CD14-positive monocyte (primary cell): ENCODE results near the gene ACKR2. TPM values are rescaled to one million over a fixed set of nuclear protein-coding genes. Genes with fewer than 3 reads are reported as not detected.

Source experiments
- DNase-seq, 3 donors: peaks; one replicate each; pipeline ENCODE4 v3.0.0-alpha.2; 2011 to 2022
- H2AFZ ChIP-seq: 2 replicates; pipeline ENCODE4 v1.6.0; 2012; ENCODE audit warnings: mild to moderate bottlenecking, low read depth, low read length, inconsistent platforms; ENCODE audit not compliant: insufficient read depth, poor library complexity, severe bottlenecking
- H3K27ac ChIP-seq, 2 donors: 1 replicate in 1 of 2; 2 replicates in 1 of 2; pipeline ENCODE4 v1.5.1; 2012 to 2013; ENCODE audit warnings: low read length in 2 of 2, control low read depth in 1 of 2, inconsistent platforms in 1 of 2, low read depth in 1 of 2, mild to moderate bottlenecking in 1 of 2
- H3K27me3 ChIP-seq, 2 donors: one replicate each; pipeline versions ENCODE4 v1.6.0 to v1.6.1; 2011 to 2013; ENCODE audit warnings: low read length in 2 of 2; ENCODE audit not compliant: control insufficient read depth in 2 of 2, insufficient read depth in 2 of 2
- H3K36me3 ChIP-seq, 2 donors: replicated peaks in 1 of 2; 1 replicate in 1 of 2; 2 replicates in 1 of 2; pipeline versions ENCODE4 v1.5.1 to v1.6.1; 2012 to 2013; ENCODE audit warnings: low read length in 2 of 2, control low read depth in 1 of 2, inconsistent platforms in 1 of 2, mild to moderate bottlenecking in 1 of 2; ENCODE audit not compliant: insufficient read depth in 2 of 2, control insufficient read depth in 1 of 2
- H3K4me1 ChIP-seq, 2 donors: 1 replicate in 1 of 2; 2 replicates in 1 of 2; pipeline versions ENCODE4 v1.5.1 to v1.6.1; 2012 to 2013; ENCODE audit warnings: low read length in 2 of 2, control low read depth in 1 of 2, inconsistent platforms in 1 of 2, mild to moderate bottlenecking in 1 of 2, moderate library complexity in 1 of 2; ENCODE audit not compliant: insufficient read depth in 2 of 2, control insufficient read depth in 1 of 2
- H3K4me2 ChIP-seq: replicated peaks from 2 replicates; pipeline ENCODE3; 2012; ENCODE audit warnings: low read length, moderate library complexity, mild to moderate bottlenecking; ENCODE audit not compliant: poor library complexity, severe bottlenecking; ENCODE audit errors: extremely low read depth
- H3K4me3 ChIP-seq, 3 experiments: fragments of 200-600 bp in 1 of 3; sonication (generic) in 1 of 3; replicated peaks in 1 of 3; 1 replicate in 2 of 3; 2 replicates in 1 of 3; pipeline ENCODE4 v1.5.1; 2011 to 2013; ENCODE audit warnings: low read length in 3 of 3, mild to moderate bottlenecking in 3 of 3, control low read depth in 2 of 3, low read depth in 2 of 3, inconsistent platforms in 1 of 3, moderate library complexity in 1 of 3
- H3K79me2 ChIP-seq: 2 replicates; pipeline ENCODE4 v1.6.0; 2012; ENCODE audit warnings: mild to moderate bottlenecking, control low read depth, inconsistent platforms, low read length, moderate library complexity; ENCODE audit not compliant: insufficient read depth
- H3K9ac ChIP-seq: 2 replicates; pipeline ENCODE4 v1.6.0; 2017; ENCODE audit warnings: low read length, mild to moderate bottlenecking; ENCODE audit not compliant: insufficient read depth, poor library complexity, severe bottlenecking
- H3K9me3 ChIP-seq, 2 donors: replicated peaks in 1 of 2; 1 replicate in 1 of 2; 2 replicates in 1 of 2; pipeline versions ENCODE4 v1.5.1 to v1.6.1; 2012 to 2013; ENCODE audit warnings: low read length in 2 of 2, control low read depth in 1 of 2; ENCODE audit not compliant: control insufficient read depth in 1 of 2, insufficient read depth in 1 of 2
- H4K20me1 ChIP-seq: 2 replicates; pipeline ENCODE4 v1.6.0; 2012; ENCODE audit warnings: mild to moderate bottlenecking, low read length, control low read depth, moderate library complexity; ENCODE audit not compliant: insufficient read depth
- H3K27ac Mint-ChIP-seq, 7 donors: one replicate each; pipeline ENCODE4 v1.8.0; 2020; ENCODE audit warnings: mild to moderate bottlenecking in 7 of 7, mixed read lengths in 7 of 7, moderate library complexity in 6 of 7, inconsistent platforms in 2 of 7
- H3K27me3 Mint-ChIP-seq, 3 donors: one replicate each; pipeline ENCODE4 v1.8.0; 2021 to 2022; ENCODE audit warnings: low read depth in 3 of 3, mild to moderate bottlenecking in 3 of 3, mixed read lengths in 3 of 3, moderate library complexity in 3 of 3, inconsistent platforms in 1 of 3
- H3K36me3 Mint-ChIP-seq, 2 donors: one replicate each; pipeline ENCODE4 v1.8.0; 2020; ENCODE audit warnings: mixed read lengths in 2 of 2, inconsistent platforms in 1 of 2, mild to moderate bottlenecking in 1 of 2
- H3K4me1 Mint-ChIP-seq: one replicate; pipeline ENCODE4 v1.8.0; 2020; ENCODE audit warnings: mild to moderate bottlenecking, mixed read lengths
- H3K4me3 Mint-ChIP-seq, 2 donors: one replicate each; pipeline ENCODE4 v1.8.0; 2020; ENCODE audit warnings: mild to moderate bottlenecking in 2 of 2, mixed read lengths in 2 of 2, moderate library complexity in 1 of 2
- H3K9me3 Mint-ChIP-seq, 7 donors: one replicate each; pipeline ENCODE4 v1.8.0; 2020 to 2022; ENCODE audit warnings: mixed read lengths in 7 of 7, mild to moderate bottlenecking in 6 of 7, moderate library complexity in 6 of 7, inconsistent platforms in 2 of 7
- WGBS: methylation state at CpG from one replicate; pipeline ENCODE4 v1.1.5; 2013; ENCODE audit warnings: missing lambda C conversion rate; ENCODE audit not compliant: insufficient coverage; 5-methylcytosine and 5-hydroxymethylcytosine counted together
- intact Hi-C, 2 donors: fragments of 100-400 bp; cut with micrococcal nuclease; formaldehyde crosslinking; loops; one replicate each; pipeline versions ENCODE4 v1.15.0 to v1.15.1; 2023
- polyA plus RNA-seq, 3 donors: library from polyadenylated mRNA; depleted of rRNA in 1 of 3; unstranded in 2 of 3; stranded (reverse) in 1 of 3; fragments of 300-500 nt in 2 of 3; fragments of >200 nt in 1 of 3; fragmentation: Illumina TruSeq in 2 of 3; gene quantifications; 1 replicate in 2 of 3; 2 replicates in 1 of 3; pipeline ENCODE4 v1.2.3, GENCODE V29; 2012 to 2021
- TF ChIP-seq, protein P1 (sequence below): fragments of 200-600 bp; IDR thresholded peaks from one replicate; pipeline ENCODE4 v1.8.0; 2022; ENCODE audit warnings: antibody characterized with exemption, mild to moderate bottlenecking

Gene ACKR2
- polyA plus RNA-seq, 3 donors = 0.49 TPM; not detected in 2

DNA sequence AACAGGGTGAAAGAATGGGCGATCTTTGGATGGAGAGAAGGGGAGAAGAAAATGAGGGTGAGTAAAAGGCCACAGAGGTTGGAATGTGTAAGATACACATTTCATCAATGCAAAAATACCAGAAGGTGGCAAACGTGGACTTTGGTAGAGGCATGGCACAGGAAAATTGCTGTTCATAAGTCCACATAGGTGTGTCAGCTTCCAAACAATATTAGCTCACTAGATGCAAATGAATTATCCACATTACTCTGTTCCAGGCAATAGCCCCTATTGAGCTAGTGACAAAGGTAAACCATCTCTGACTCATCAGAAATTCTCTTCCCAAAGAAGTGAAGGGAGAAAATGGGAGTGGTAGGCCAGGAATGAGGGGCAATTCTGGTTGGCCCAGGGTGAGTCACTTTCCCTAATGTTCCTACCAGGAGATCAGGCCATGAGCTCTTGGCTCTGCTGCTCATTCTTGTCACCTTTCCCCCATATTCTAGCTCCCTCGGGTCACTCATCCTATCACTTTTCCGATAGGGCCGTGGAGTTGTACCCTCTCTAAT, 19.9 kb downstream of the ACKR2 start:
- 100% methylated on average over 1 of the region's 5 CpGs for WGBS
- intact Hi-C loops = no loop called here
- Histone ChIP-seq H3K4me3 (no peak overlapping the region), H3K27ac (no peak overlapping the region), H3K4me1 (no peaks in the 10 kb centered on the region), H3K27me3 (no peaks in the 10 kb centered on the region), H3K9ac (no peak overlapping the region), H3K79me2 (no peaks in the 10 kb centered on the region), H3K36me3 (no peaks in the 10 kb centered on the region), H3K9me3 (no peaks in the 10 kb centered on the region), H2AFZ (no peak overlapping the region), H4K20me1 (no peaks in the 10 kb centered on the region), H3K4me2 (no peak overlapping the region)
- Mint-ChIP-seq H3K27me3 (peaks cover 1 to 6% (median 5%) of the 10 kb centered on the region in 3 donors), H3K4me1 (peaks cover 2% of the 10 kb centered on the region), H3K9me3 (no peaks in the 10 kb centered on the region), H3K36me3 (no peaks in the 10 kb centered on the region), H3K27ac (no peak overlapping the region), H3K4me3 (no peak overlapping the region)
- DNase-seq = no peak
- TF ChIP-seq, protein P1, sequence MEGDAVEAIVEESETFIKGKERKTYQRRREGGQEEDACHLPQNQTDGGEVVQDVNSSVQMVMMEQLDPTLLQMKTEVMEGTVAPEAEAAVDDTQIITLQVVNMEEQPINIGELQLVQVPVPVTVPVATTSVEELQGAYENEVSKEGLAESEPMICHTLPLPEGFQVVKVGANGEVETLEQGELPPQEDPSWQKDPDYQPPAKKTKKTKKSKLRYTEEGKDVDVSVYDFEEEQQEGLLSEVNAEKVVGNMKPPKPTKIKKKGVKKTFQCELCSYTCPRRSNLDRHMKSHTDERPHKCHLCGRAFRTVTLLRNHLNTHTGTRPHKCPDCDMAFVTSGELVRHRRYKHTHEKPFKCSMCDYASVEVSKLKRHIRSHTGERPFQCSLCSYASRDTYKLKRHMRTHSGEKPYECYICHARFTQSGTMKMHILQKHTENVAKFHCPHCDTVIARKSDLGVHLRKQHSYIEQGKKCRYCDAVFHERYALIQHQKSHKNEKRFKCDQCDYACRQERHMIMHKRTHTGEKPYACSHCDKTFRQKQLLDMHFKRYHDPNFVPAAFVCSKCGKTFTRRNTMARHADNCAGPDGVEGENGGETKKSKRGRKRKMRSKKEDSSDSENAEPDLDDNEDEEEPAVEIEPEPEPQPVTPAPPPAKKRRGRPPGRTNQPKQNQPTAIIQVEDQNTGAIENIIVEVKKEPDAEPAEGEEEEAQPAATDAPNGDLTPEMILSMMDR = no peak

DNA sequence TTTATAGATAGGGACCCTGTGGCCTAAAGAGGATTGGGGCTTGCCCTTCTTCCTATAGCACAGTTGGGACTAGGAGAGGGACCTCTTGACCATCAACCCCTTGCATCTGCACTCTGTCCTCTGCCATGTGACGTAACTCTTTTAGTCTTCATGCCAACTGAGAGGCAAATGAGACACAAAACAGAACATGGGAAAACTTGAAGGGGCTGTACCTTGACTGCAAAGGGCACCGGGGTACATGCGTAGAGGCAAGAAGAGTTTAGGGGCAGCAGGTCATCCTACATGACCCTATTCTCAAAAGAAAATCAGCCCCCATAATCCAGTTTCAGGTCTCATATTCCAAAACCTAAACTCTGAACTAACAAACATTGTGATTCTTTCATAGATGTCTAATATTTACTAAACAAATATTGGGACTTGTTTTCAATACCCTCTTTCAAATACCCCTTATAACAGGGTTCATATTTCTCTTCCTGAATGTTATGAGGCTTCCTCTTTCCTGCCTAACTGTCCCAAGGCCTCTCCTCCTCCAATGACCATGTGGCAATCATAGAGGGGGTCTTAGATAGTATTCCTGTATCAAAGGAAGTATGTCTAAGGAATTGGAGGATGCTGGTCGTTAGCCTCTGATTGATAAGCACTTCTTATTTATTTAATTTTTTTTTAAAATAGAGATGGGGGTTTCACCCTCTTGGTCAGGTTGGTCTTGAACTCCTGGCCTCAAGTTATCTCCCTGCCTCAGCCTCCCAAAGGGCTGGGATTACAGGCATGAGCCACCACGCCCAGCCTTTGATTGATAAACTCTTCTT, 20.6 kb downstream of the ACKR2 start:
- WGBS = no CpG with 5 or more reads among the region's 5 CpGs
- no peak overlapping the region for H3K27ac Mint-ChIP-seq
- peaks cover 2% of the 10 kb centered on the region for H3K4me1 Mint-ChIP-seq

More for the DNA sequence above, 20.6 kb downstream of the ACKR2 start:
- no peak for DNase-seq
- intact Hi-C loops = loop anchor here (2.0 to 10.0 kb wide), 2 partner anchors 45 to 51 kb away; no protein-coding TSS in a partner anchor
- H3K79me2 ChIP-seq = no peaks in the 10 kb centered on the region
- H3K4me2 ChIP-seq = no peak overlapping the region
- Mint-ChIP-seq H3K27me3 (peaks cover 1 to 6% (median 5%) of the 10 kb centered on the region in 3 donors), H3K4me3 (no peak overlapping the region), H3K36me3 (no peaks in the 10 kb centered on the region), H3K9me3 (no peaks in the 10 kb centered on the region)
- no peak overlapping the region for H3K4me3 ChIP-seq
- no peak overlapping the region for H3K9ac ChIP-seq
- no peak overlapping the region for H3K27ac ChIP-seq
- H3K4me1 ChIP-seq = no peaks in the 10 kb centered on the region
- H2AFZ ChIP-seq = no peak overlapping the region
- H3K36me3 ChIP-seq = no peaks in the 10 kb centered on the region
- no peaks in the 10 kb centered on the region for H4K20me1 ChIP-seq
- TF ChIP-seq, protein P1 = no peak
- H3K9me3 ChIP-seq = no peaks in the 10 kb centered on the region
- no peaks in the 10 kb centered on the region for H3K27me3 ChIP-seq
